Epithelial cell of esophagus (primary cell): ENCODE data around the gene CPA2.

Experiments
- DNase-seq: peaks from one replicate; pipeline ENCODE4 v3.0.0; 2010; ENCODE audit warnings: low read depth
- H3K4me3 ChIP-seq: 2 replicates; pipeline ENCODE4 v1.5.1; 2011; ENCODE audit warnings: mild to moderate bottlenecking, low read length, control low read depth
- TF ChIP-seq, protein P1 (sequence below): IDR thresholded peaks from 2 replicates; pipeline ENCODE4 v1.5.1; 2011; ENCODE audit warnings: low read depth, mild to moderate bottlenecking, low read length, control low read depth, inconsistent platforms; ENCODE audit not compliant: insufficient read depth; ENCODE audit errors: missing control alignments

The CPA2 gene

GRCh38 chr7:130272381-130273080 lies 5.9 kb downstream of the CPA2 start:
- TF ChIP-seq, protein P1, sequence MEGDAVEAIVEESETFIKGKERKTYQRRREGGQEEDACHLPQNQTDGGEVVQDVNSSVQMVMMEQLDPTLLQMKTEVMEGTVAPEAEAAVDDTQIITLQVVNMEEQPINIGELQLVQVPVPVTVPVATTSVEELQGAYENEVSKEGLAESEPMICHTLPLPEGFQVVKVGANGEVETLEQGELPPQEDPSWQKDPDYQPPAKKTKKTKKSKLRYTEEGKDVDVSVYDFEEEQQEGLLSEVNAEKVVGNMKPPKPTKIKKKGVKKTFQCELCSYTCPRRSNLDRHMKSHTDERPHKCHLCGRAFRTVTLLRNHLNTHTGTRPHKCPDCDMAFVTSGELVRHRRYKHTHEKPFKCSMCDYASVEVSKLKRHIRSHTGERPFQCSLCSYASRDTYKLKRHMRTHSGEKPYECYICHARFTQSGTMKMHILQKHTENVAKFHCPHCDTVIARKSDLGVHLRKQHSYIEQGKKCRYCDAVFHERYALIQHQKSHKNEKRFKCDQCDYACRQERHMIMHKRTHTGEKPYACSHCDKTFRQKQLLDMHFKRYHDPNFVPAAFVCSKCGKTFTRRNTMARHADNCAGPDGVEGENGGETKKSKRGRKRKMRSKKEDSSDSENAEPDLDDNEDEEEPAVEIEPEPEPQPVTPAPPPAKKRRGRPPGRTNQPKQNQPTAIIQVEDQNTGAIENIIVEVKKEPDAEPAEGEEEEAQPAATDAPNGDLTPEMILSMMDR: no peak
- H3K4me3 ChIP-seq: peak overlapping the region; percentile 6
- DNase-seq: peak; percentile 85

DNA sequence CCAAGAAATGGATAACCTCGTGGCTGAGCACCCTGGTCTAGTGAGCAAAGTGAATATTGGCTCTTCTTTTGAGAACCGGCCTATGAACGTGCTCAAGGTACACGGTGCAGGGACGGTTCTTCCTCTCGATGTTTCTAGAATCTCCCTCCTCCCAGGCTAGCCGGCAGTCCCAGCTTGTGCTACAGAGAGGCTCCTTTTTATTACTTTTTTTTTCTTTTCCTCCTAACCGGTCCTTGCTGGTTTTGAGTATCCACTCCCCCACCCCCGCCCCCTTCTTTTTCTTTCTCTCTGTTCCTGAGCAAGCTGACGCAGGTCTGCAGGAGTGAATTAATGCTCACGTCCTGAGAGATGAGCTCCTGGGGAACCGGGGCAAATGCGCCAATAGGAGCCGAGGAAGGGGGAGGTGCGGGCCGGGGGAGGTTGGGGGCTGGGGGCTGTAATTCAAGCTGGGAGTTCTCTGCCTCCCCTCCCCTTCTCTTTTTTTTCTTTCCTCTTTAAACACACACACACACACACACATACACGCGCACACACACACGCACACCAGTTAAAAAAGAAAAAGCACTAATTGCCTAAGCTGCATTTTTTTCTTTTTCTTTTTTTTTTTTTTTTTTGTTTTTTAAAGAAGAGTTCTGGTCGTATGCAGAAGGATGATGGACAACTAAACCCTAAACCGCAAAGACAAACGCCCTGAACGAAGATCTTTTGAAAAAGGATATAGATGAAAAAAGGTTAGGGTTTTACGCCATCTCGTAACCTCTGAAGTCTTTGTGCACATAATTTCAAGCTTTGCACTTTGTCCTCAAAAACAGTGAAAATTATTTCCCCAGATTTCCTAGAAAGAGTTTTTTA lies 6.6 kb downstream of the CPA2 start:
- TF ChIP-seq, protein P1: no peak
- peak overlapping the region; percentile 2 for H3K4me3 ChIP-seq
- peak; percentile 72 for DNase-seq

- DNase-seq: peak; percentile 36
- H3K4me3 ChIP-seq: no peak overlapping the region
- TF ChIP-seq, protein P1: no peak
Observed at GRCh38 chr7:130273933-130274255, 7.2 kb downstream of the CPA2 start.

DNA sequence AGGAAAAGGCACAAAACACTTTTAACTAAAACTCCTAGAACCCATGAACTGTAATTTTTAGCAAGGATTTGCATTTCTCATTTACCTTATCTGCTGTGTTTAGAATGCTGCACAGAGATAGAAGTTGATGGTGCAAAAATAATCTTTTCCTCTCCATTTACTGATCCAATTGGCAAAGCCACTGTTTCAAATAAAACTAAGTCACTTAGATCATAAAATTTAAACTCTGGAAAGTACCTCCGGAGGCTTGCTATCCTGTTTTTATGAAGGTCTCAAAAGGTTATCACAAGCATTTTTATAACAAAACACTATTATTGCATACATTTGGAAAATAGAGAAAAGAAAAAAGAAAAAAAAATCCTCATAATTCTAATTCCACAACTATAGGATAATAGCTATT lies 7.6 kb downstream of the CPA2 start:
- H3K4me3 ChIP-seq: no peak overlapping the region

DNA sequence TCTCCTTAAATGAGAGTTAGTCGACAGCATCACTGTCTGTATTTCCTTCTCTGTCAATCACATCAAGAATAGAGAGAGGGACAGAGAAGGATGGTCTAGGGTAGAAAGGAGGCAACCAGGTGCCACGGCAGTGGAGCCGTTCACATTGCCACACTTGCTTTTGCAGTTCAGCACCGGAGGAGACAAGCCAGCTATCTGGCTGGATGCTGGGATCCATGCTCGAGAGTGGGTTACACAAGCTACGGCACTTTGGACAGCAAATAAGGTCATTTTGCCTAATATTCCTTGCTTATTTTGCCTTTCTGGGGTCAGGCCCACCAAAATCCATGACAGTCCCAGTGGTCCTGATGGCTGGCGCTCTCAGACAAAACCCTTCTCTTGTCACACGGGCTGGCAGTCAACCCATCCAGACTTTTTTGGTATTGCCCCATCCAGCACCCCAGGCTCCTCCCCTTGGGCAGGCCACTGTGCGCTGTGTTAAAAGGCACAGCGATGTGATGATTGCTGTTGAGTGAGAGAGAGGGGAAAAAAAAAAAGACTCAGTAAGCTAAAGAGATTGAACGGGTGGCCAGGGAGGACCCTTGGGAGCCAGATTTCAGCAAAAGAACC lies 8.4 kb downstream of the CPA2 start:
- H3K4me3 ChIP-seq: no peak overlapping the region
- DNase-seq: no peak
- TF ChIP-seq, protein P1: no peak

More for the DNA sequence above, 7.6 kb downstream of the CPA2 start:
- no peak for DNase-seq
- TF ChIP-seq, protein P1: no peak

GRCh38 chr7:130275826-130276297 lies 9.2 kb downstream of the CPA2 start:
- TF ChIP-seq, protein P1: no peak
- DNase-seq: peak; percentile 80
- H3K4me3 ChIP-seq: no peak overlapping the region
